ENCODE results near the gene PRDM5. TPM values are rescaled to one million over a fixed set of nuclear protein-coding genes. Genes with fewer than 3 reads are reported as not detected.

Gene PRDM5
- total RNA-seq, 1 donor from 2014 or later: 6.5 TPM

GRCh38 chr4:120685756-120686278 lies 236.7 kb downstream of the PRDM5 start:
- H3K9me3 Mint-ChIP-seq (ENCODE audit: unreplicated experiment): peaks cover 1% of the 10 kb centered on the region
- no peak overlapping the region for H3K27ac ChIP-seq (ENCODE audit: low read depth, low read length)
- H3K36me3 Mint-ChIP-seq (ENCODE audit: low read depth, unreplicated experiment): no peaks in the 10 kb centered on the region
- DNase-seq (ENCODE audit: low read depth) (no peak), FAIRE-seq (no peak)
- H2AFZ ChIP-seq (ENCODE audit: low read depth, low read length): no peak overlapping the region
- no peak overlapping the region for H3K9ac ChIP-seq (ENCODE audit: low read length)
- H4K20me1 ChIP-seq (ENCODE audit: insufficient read depth, low read length): no peaks in the 10 kb centered on the region
- H3K4me2 ChIP-seq (ENCODE audit: low read length): no peak overlapping the region
- no peaks in the 10 kb centered on the region for H3K79me2 ChIP-seq (ENCODE audit: insufficient read depth, low read length)
- no peak for TF ChIP-seq EZH2 (IDR thresholded peaks at IDR 0.05; ENCODE audit: insufficient read depth, low read length)
- no peak for TF ChIP-seq CTCF (IDR thresholded peaks at IDR 0.05; ENCODE audit: insufficient read depth, low read depth, low read length)
- H3K36me3 ChIP-seq (ENCODE audit: insufficient read depth, low read length): no peaks in the 10 kb centered on the region
- H3K4me3 Mint-ChIP-seq (ENCODE audit: unreplicated experiment): no peak overlapping the region
- no peaks in the 10 kb centered on the region for H3K27me3 ChIP-seq (ENCODE audit: insufficient read depth, low read length)
- H3K27ac Mint-ChIP-seq (ENCODE audit: unreplicated experiment): no peak overlapping the region
- H3K4me1 Mint-ChIP-seq (ENCODE audit: low read depth, unreplicated experiment): no peaks in the 10 kb centered on the region
- no peaks in the 10 kb centered on the region for H3K27me3 Mint-ChIP-seq (ENCODE audit: low read depth, unreplicated experiment)
- H3K4me3 ChIP-seq (ENCODE audit: insufficient read depth, low read depth, low read length): no peak overlapping the region
- H3K9me3 ChIP-seq (ENCODE audit: insufficient read depth, low read depth, low read length): no peaks in the 10 kb centered on the region
- H3K4me1 ChIP-seq (ENCODE audit: insufficient read depth, low read length): no peaks in the 10 kb centered on the region

GRCh38 chr4:120683897-120684540 lies 238.5 kb downstream of the PRDM5 start:
- no peak overlapping the region for H3K27ac Mint-ChIP-seq (ENCODE audit: unreplicated experiment)
- no peak overlapping the region for H3K4me2 ChIP-seq (ENCODE audit: low read length)
- no peak for FAIRE-seq

More at GRCh38 chr4:120683897-120684540, 238.5 kb downstream of the PRDM5 start:
- Histone ChIP-seq H3K79me2 (ENCODE audit: insufficient read depth, low read length) (no peaks in the 10 kb centered on the region), H2AFZ (ENCODE audit: low read depth, low read length) (no peak overlapping the region), H3K36me3 (ENCODE audit: insufficient read depth, low read length) (no peaks in the 10 kb centered on the region), H3K27ac (ENCODE audit: low read depth, low read length) (no peak overlapping the region), H3K27me3 (ENCODE audit: insufficient read depth, low read length) (no peaks in the 10 kb centered on the region), H3K4me1 (ENCODE audit: insufficient read depth, low read length) (no peaks in the 10 kb centered on the region), H3K9me3 (ENCODE audit: insufficient read depth, low read depth, low read length) (no peaks in the 10 kb centered on the region), H3K9ac (ENCODE audit: low read length) (no peak overlapping the region), H4K20me1 (ENCODE audit: insufficient read depth, low read length) (no peaks in the 10 kb centered on the region), H3K4me3 (ENCODE audit: insufficient read depth, low read depth, low read length) (no peak overlapping the region)
- no peak overlapping the region for H3K4me3 Mint-ChIP-seq (ENCODE audit: unreplicated experiment)
- H3K9me3 Mint-ChIP-seq (ENCODE audit: unreplicated experiment): peaks cover 2% of the 10 kb centered on the region
- no peak for TF ChIP-seq CTCF (IDR thresholded peaks at IDR 0.05; ENCODE audit: insufficient read depth, low read depth, low read length)
- TF ChIP-seq EZH2 (IDR thresholded peaks at IDR 0.05; ENCODE audit: insufficient read depth, low read length): no peak
- H3K27me3 Mint-ChIP-seq (ENCODE audit: low read depth, unreplicated experiment): peaks cover 2% of the 10 kb centered on the region
- H3K36me3 Mint-ChIP-seq (ENCODE audit: low read depth, unreplicated experiment): no peaks in the 10 kb centered on the region
- no peaks in the 10 kb centered on the region for H3K4me1 Mint-ChIP-seq (ENCODE audit: low read depth, unreplicated experiment)
- DNase-seq (ENCODE audit: low read depth): no peak
